Measurements from ENCODE around the gene FAM241B.

Gene FAM241B

GRCh38 chr10:69629897-69630650, at the start of gene FAM241B:
TSS of gene FAM241B (plus strand) at chr10:69630247. CDS start at chr10:69631744, 1,497 bp downstream.
- DNase-seq = peak; percentile 72

DNA sequence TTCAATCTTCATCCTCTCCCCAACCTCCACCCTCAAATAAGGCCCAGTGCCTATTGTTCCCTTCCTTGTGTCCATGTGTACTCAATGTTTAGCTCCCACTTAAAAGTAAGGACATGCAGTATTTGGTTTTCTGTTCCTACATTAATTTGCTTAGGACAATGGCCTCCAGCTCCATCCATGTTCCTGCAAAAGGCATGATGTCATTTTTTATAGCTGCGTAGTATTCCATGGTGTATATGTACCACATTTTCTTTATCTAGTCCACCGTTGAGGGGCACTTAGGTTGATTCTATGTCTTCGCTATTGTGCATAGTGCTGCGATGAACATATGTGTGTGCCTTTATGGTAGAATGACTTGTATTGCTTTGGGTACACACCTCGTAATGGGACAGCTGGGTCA, 49.6 kb upstream of the FAM241B start:
- DNase-seq = no peak

GRCh38 chr10:69583106-69583505, 46.9 kb upstream of the FAM241B start:
- DNase-seq = no peak

DNA sequence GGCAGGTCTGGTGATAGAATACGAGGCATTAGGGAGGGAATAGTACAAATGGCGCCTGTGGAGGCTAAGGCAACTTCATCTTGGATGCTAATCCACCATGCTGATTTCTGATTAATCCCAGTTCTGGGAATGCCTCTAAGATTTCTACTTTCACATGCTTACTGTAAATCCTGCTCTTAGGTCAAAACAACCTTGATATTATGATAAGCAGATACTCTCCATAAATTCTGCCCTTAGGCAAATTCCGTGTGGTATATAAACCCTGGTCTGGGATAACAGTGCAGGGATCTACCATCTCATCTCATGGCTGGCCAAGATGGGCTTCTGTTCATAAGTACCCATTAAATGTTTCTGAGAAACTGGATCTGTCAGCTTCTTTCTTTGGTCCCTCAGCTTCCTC, 45.4 kb upstream of the FAM241B start:
- no peak for DNase-seq

DNA sequence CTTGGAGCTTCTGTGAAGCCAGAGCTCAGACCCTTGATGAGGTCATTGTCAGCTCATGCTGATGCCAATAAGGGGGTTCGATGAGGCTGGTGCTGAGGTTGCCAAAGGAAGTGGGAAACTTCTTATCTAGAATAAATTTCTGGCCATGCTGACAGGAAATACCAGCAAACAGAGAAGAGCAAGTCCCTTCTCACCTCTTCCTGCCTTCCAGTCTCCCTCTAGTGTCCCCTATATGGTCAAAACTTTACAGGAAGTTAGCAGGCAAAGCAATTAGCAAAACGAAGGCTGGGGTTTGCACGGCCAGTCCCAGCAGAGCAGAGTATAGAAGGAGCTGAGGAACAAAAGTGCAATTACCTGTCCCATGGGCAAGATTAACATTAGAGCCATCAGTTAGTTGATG, 41.7 kb upstream of the FAM241B start:
- DNase-seq = no peak

DNA sequence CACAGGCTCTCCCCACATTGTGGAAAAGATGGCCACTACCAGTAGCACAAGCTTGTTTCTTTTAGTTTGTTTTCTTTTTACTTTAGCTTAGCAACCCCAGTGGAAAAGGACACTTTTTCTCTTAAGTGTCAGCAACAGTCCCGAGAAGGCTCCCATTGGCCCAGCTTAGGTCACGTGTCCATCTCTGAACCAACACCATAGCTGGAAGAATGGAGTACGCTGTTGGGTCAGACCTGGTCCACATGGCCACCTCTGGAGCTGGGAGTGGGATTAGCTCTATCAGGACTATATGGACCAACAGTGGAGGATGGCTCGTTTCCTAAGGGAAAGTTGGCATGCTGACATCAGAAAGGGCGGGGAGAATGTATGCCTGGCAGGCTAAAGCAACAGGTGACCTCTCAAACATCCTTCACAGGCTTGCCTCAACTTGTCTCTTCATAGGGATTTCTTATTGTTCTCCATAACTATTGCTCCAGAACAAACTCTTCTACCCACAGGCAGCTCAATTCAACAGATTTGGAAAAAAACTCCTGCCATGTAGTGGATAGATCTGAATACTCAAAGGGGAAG, 29.2 kb upstream of the FAM241B start:
- no peak for DNase-seq

- DNase-seq = no peak
These were observed 21.0 kb upstream of the FAM241B start for GRCh38 chr10:69609077-69609476.

DNA sequence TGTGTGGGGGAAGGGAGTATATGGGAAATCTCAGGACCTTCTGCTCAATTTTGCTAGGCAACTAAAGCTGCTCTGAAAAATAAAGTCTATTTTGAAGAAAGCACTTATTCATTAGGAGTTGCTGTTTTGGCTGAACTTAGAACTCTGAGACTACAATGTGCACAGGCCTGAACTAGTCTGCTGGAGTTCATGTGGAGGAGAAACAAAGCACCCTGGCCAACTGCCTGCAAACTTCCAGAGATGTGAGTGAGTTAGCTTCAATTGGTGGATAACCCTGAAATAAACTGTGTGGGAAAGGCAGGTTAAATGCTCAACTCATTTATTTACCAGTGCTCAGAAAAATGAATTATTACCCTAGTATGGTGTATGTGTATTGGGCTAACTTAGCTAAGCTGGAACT, 17.3 kb upstream of the FAM241B start:
- no peak for DNase-seq

GRCh38 chr10:69614130-69614529, 15.9 kb upstream of the FAM241B start:
- no peak for DNase-seq

DNA sequence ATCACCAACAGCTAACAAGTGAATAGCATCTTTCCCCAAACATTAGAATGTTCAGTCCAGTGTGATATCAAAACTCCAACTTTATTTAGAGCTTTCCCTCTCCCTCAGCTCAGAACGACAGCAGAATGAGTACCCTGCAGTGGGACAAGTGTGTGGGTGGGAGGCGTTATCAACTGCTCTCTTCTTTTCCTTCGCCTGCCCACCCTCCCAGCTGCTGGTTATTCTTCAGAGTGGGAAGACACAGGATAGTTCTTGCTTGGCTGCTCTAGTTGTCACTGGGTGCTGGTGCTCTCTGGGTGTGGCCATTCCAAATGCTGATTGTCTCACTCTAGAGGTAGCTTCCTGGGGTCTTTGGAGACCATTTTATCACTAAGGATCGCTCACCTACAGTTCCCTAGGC, 13.7 kb upstream of the FAM241B start:
- DNase-seq = no peak

DNA sequence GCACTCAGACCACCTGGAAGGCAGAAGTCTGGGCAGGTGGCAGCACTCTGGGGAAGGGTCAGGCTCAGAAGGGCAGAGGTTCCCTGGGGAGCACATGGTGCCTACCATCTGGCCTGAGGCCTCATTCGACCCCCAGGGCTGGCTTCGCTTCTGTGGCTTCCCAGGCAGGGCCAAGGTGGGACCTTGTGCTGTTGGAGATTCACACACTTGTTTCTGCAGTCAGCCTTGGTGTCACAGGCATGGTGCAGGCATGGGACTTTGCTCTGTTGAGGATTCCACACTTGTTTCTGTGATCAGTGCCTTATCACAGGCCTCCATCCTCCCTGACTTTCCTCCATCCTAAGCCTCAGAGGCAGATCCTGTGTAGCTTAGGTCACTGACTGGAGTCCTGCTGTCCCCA, 11.3 kb upstream of the FAM241B start:
- DNase-seq = no peak

GRCh38 chr10:69619626-69620025, 10.4 kb upstream of the FAM241B start:
- DNase-seq = no peak

DNA sequence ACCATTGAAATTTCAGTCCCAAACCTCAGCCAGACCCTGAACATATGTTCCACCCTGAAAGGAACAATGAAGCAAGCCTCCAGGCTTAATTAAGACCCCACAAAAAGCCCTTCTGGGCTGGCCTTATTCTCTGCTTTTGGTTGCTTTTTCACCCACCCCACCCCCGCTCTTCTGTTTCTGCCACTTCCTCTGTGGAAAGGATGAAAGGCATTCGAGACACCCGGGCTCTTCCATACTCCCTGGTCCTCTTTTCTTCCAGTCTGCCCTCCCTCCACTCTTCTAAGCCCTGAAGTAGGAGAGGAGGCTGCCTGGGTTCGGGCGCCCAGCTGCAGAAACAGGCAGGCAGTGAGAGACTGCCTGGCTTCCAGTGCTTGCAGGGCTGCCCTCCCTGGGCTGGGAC, 9.4 kb upstream of the FAM241B start:
- no peak for DNase-seq

DNA sequence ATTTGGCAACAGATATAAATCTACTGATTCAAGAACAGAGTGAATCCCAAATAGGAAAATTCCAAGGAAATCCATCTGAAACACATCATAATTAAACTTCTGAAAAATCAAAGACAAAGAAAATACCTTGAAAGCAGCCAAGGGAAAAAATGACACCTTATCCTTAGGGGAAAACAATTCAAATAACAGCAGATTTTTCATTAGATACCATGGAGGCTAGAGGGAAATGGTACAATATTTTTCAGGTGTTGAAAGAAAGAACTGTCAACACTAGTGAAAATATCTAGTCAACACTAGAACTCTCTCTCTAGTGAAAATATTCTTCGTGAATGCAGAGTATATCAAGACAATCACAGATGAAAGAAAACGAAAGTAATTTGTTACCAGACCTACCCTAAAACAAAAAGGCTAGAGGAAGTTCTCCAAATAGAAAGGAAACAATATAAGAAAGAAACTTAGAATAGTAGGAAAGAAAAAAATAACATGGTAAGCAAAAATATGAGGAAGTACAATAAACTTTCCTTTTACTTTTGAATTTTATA, 5.7 kb upstream of the FAM241B start:
- DNase-seq = no peak

GRCh38 chr10:69626826-69627225, 3.2 kb upstream of the FAM241B start:
- no peak for DNase-seq

- DNase-seq = no peak
These were observed 1.2 kb upstream of the FAM241B start for GRCh38 chr10:69628891-69629290.

- DNase-seq = no peak
These were observed 539 bp upstream of the FAM241B start for GRCh38 chr10:69629519-69629896.

- no peak for DNase-seq
These were observed 779 bp downstream of the FAM241B start for GRCh38 chr10:69630651-69631400.

GRCh38 chr10:69631566-69631965, 1.5 kb downstream of the FAM241B start:
- DNase-seq = no peak

DNA sequence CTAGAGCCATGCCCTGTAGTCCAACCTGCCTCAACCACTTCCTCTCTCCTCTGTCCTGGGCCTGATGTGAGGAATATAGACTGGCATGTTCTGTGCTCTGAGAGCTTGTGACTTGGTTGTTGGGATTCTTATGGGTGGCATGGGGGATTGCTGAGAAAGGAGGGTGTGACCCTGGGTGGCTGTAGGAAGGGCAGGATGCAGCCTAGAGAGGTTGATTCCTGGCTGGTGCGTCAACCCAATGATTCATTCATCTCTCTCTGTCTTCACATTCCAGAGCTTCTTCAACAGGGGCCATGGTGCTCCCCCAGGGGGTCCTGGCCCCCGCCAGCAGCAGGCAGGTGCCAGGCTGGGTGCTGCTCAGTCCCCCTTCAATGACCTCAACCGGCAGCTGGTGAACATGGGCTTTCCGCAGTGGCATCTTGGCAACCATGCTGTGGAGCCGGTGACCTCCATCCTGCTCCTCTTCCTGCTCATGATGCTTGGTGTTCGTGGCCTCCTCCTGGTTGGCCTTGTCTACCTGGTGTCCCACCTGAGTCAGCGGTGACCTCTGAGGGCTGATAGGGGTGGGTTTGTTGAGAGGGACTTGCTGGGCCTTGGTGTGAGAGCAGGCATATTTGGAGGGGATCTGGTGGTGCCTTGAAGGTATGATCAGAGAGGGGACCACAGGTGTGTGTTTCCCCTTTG, 2.6 kb downstream of the FAM241B start:
- no peak for DNase-seq

DNA sequence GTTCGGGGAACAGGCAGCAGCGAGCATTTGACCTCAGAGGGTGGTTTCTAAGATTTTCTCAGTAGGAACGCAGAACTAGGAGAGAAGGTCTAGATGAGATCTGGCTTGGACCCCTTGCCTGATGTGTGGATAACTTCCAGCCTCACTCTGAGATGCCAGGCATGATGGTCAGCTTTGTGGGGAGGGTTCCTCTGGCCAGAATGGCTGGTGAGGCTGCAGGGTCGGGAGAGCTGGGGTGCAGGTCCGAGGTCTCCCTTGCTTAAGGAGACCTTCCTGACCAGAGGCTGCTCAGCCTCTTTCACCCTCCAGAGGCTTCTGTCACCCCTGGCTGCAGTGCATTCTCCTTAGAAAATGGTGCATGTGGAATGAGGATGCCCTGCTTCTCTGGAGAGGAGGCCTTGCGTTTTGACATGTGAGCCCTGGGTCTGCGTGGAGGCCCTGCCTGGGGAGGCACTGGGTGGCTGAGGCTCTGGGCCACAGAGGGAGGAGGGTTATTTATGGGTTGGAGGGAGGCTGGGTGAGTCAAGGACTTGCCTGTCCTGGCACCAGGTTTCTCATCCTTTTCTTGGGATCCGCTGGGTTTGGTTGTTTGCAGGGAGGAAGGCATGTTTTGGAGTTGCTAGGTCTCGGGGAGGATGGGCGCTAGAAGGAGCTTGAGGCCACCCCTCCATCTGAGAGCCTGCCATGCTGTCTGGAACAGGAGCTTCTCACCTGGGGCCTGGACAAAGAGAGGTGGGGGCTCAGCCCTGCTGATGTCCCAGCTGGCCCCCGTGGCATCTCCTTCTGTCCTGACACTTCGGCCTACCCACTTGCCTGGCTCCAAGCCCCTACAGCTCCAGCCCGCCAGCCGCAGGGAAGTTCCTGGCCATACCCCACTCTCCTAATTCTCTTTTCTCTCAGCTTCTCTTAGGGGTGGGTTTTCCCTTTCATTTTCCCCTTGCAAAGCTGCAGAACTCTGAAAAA, 3.9 kb downstream of the FAM241B start:
- no peak for DNase-seq

Measured in stimulated activated CD4-positive, alpha-beta T cell treated with anti-CD3 and anti-CD28 coated beads, Interleukin-12 subunit alpha, Interleukin-12 subunit beta, amount 100 ng/mL, for 4 hours (primary cell).